Keratinocyte (primary cell): ENCODE results near the gene BCAR3. TPM values are rescaled to one million over a fixed set of nuclear protein-coding genes. Genes with fewer than 3 reads are reported as not detected.

Experiments
- DNase-seq: peaks from one replicate; pipeline ENCODE4 v3.0.0-alpha.2; 2011; ENCODE audit warnings: low read depth, missing footprints, low spot score
- FAIRE-seq: peaks from 2 replicates; lab custom pipeline; 2011; peaks lifted over from hg19 to GRCh38; lab: Jason Lieb, UNC
- H2AFZ ChIP-seq: 2 replicates; pipeline ENCODE4 v1.6.0; 2012; ENCODE audit warnings: low read length, control low read depth, inconsistent platforms; ENCODE audit not compliant: control insufficient read depth
- H3K27ac ChIP-seq: 2 replicates; pipeline ENCODE4 v1.5.1; 2011; ENCODE audit warnings: low read length; ENCODE audit not compliant: control insufficient read depth, insufficient read depth
- H3K27me3 ChIP-seq: 3 replicates; pipeline ENCODE4 v1.6.0; 2011; ENCODE audit warnings: low read length; ENCODE audit not compliant: control insufficient read depth, insufficient read depth; ENCODE audit errors: extremely low read depth
- H3K36me3 ChIP-seq, 2 experiments: 2 replicates in 1 of 2; 3 replicates in 1 of 2; pipeline ENCODE4 v1.5.1; 2011; ENCODE audit warnings: low read length in 2 of 2, mild to moderate bottlenecking in 1 of 2; ENCODE audit not compliant: control insufficient read depth in 2 of 2, insufficient read depth in 2 of 2; ENCODE audit errors: extremely low read depth in 1 of 2
- H3K4me1 ChIP-seq: 3 replicates; pipeline ENCODE4 v1.5.1; 2011; ENCODE audit warnings: low read length; ENCODE audit not compliant: control insufficient read depth, insufficient read depth; ENCODE audit errors: extremely low read depth
- H3K4me2 ChIP-seq: 3 replicates; pipeline ENCODE4 v1.6.0; 2011; ENCODE audit warnings: low read depth, low read length; ENCODE audit not compliant: control insufficient read depth, insufficient read depth; ENCODE audit errors: extremely low read depth
- H3K4me3 ChIP-seq, 3 experiments: fragments of 200-600 bp in 1 of 3; sonication (generic) in 1 of 3; 2 replicates in 2 of 3; 3 replicates in 1 of 3; pipeline ENCODE4 v1.5.1; 2011 to 2016; ENCODE audit warnings: low read length in 3 of 3, mild to moderate bottlenecking in 3 of 3, control low read depth in 2 of 3, inconsistent platforms in 1 of 3, low read depth in 1 of 3, mixed read lengths in 1 of 3, mixed run types in 1 of 3, moderate library complexity in 1 of 3; ENCODE audit not compliant: control insufficient read depth in 2 of 3, insufficient read depth in 2 of 3; ENCODE audit errors: extremely low read depth in 1 of 3
- H3K79me2 ChIP-seq: 2 replicates; pipeline ENCODE4 v1.6.0; 2012; ENCODE audit warnings: low read length; ENCODE audit not compliant: control insufficient read depth, insufficient read depth
- H3K9ac ChIP-seq: 3 replicates; pipeline ENCODE4 v1.6.0; 2011; ENCODE audit warnings: low read length; ENCODE audit not compliant: control insufficient read depth, insufficient read depth; ENCODE audit errors: extremely low read depth
- H3K9me1 ChIP-seq: 3 replicates; pipeline ENCODE4 v1.6.0; 2011; ENCODE audit warnings: low read length; ENCODE audit not compliant: control insufficient read depth, insufficient read depth; ENCODE audit errors: extremely low read depth
- H3K9me3 ChIP-seq: 2 replicates; pipeline ENCODE4 v1.5.1; 2012; ENCODE audit warnings: low read depth, low read length; ENCODE audit not compliant: control insufficient read depth
- H4K20me1 ChIP-seq: 3 replicates; pipeline ENCODE4 v1.6.0; 2011; ENCODE audit warnings: low read length; ENCODE audit not compliant: control insufficient read depth, insufficient read depth; ENCODE audit errors: extremely low read depth
- CTCF ChIP-seq, 3 experiments: IDR thresholded peaks in 1 of 3; conservative IDR thresholded peaks in 1 of 3; optimal IDR thresholded peaks in 1 of 3; 2 replicates in 2 of 3; 3 replicates in 1 of 3; pipeline versions ENCODE3 to v1.5.1; 2011; ENCODE audit warnings: low read length in 3 of 3, mild to moderate bottlenecking in 3 of 3, moderate library complexity in 2 of 3, control low read depth in 1 of 3, inconsistent platforms in 1 of 3; ENCODE audit not compliant: insufficient read depth in 2 of 3; ENCODE audit errors: extremely low read depth in 1 of 3
- EZH2 ChIP-seq: IDR thresholded peaks from one replicate; pipeline ENCODE4 v1.6.1; 2012; ENCODE audit warnings: inconsistent platforms, mild to moderate bottlenecking, low read length, moderate library complexity
- dilution Hi-C: fragments of 300-500 bp; cut with MboI; formaldehyde crosslinking; loops from one replicate; pipeline ENCODE4 v1.7.0; 2020; ENCODE audit warnings: low sequenced_read_pairs; ENCODE audit not compliant: extremely low pct_ligation_motif_present
- polyA plus RNA-seq, 5 experiments: library from polyadenylated mRNA; depleted of rRNA in 3 of 5; stranded (reverse) in 3 of 5; stranded (forward) in 1 of 5; unstranded in 1 of 5; fragments of >200 nt; gene quantifications; 1 replicate in 1 of 5; 2 replicates in 3 of 5; 3 replicates in 1 of 5; pipeline versions ENCODE4 v1.2.1 to v1.2.3, GENCODE V29; 2011 to 2012; ENCODE audit warnings: missing spikeins in 2 of 5, low read depth in 1 of 5, low replicate concordance in 1 of 5

The BCAR3 gene
- polyA plus RNA-seq, 1 donor (not counting 4 experiments of a cell fraction or from before 2014, with no cell fraction given): 77.2 TPM

- H3K4me2 ChIP-seq: no peak overlapping the region
- H3K9ac ChIP-seq: no peak overlapping the region
Measured at GRCh38 chr1:93703643-93704042, 22.0 kb upstream of the BCAR3 start.

GRCh38 chr1:93702828-93703183 lies 21.2 kb upstream of the BCAR3 start:
- no peaks in the 10 kb centered on the region for H3K27me3 ChIP-seq
- FAIRE-seq (no peak), DNase-seq (no peak)
- H3K4me1 ChIP-seq: peaks cover 75% of the 10 kb centered on the region
- H3K36me3 ChIP-seq: no peaks in the 10 kb centered on the region
- TF ChIP-seq CTCF (optimal IDR thresholded peaks at IDR 0.05 in 1 of 3, IDR thresholded peaks at IDR 0.05 in 1 of 3, conservative IDR thresholded peaks at IDR 0.05 in 1 of 3; ENCODE audit: extremely low read depth in 1 of 3, insufficient read depth in 2 of 3, low read length in 3 of 3) (peak in 2 of 3 experiments; percentile 9 to 30), EZH2 (no peak)
- no peaks in the 10 kb centered on the region for H3K79me2 ChIP-seq
- dilution Hi-C loops: no loop called here
- H3K4me2 ChIP-seq: peak overlapping the region; percentile 25
- no peak overlapping the region for H2AFZ ChIP-seq
- H3K9ac ChIP-seq: peak overlapping the region; percentile 84
- no peak overlapping the region for H3K4me3 ChIP-seq
- no peaks in the 10 kb centered on the region for H3K9me3 ChIP-seq
- H4K20me1 ChIP-seq: no peaks in the 10 kb centered on the region
- no peaks in the 10 kb centered on the region for H3K9me1 ChIP-seq
- peak overlapping the region; percentile 99 for H3K27ac ChIP-seq

More at GRCh38 chr1:93703643-93704042, 22.0 kb upstream of the BCAR3 start:
- H3K27ac ChIP-seq: peak overlapping the region; percentile 72
- H2AFZ ChIP-seq: no peak overlapping the region
- H3K27me3 ChIP-seq: no peaks in the 10 kb centered on the region
- FAIRE-seq: peak; percentile 67
- H4K20me1 ChIP-seq: no peaks in the 10 kb centered on the region
- no peak overlapping the region for H3K4me3 ChIP-seq
- no peak for DNase-seq
- H3K9me1 ChIP-seq: no peaks in the 10 kb centered on the region
- no peaks in the 10 kb centered on the region for H3K79me2 ChIP-seq
- H3K36me3 ChIP-seq: no peaks in the 10 kb centered on the region
- no peaks in the 10 kb centered on the region for H3K9me3 ChIP-seq
- peaks cover 69% of the 10 kb centered on the region for H3K4me1 ChIP-seq
- dilution Hi-C loops: no loop called here
- TF ChIP-seq EZH2 (no peak), CTCF (optimal IDR thresholded peaks at IDR 0.05 in 1 of 3, IDR thresholded peaks at IDR 0.05 in 1 of 3, conservative IDR thresholded peaks at IDR 0.05 in 1 of 3; ENCODE audit: extremely low read depth in 1 of 3, insufficient read depth in 2 of 3, low read length in 3 of 3) (no peak)
